ENCODE results near the gene GRXCR1. TPM values are rescaled to one million over a fixed set of nuclear protein-coding genes. Genes with fewer than 3 reads are reported as not detected.

The GRXCR1 gene
- total RNA-seq, 1 experiment from 2014 or later = not detected

DNA sequence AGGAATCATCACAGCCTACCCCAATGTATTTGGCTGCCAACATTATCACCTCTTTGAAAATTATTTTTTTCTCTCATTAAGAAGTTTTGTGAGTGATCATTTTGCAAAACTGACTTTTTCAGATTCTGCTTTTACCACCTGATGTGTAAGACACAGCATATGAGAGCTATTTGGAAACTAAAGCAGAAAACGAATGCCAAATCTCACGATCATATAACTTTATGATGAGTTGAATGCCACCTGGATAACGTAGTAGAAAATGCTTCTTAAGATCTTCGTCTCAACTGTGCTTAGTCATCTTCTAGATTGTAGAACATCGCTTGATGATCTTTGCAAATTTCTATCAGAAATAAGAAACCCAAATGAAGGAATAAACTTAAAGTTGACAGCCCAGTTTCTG is 21.3 kb upstream of the GRXCR1 start:
- no peaks in the 10 kb centered on the region for H3K36me3 Mint-ChIP-seq
- no peaks in the 10 kb centered on the region for H3K27me3 Mint-ChIP-seq (ENCODE audit: low read depth)
- ATAC-seq (no peak), DNase-seq (ENCODE audit: low spot score) (no peak)
- TF ChIP-seq, protein P1, sequence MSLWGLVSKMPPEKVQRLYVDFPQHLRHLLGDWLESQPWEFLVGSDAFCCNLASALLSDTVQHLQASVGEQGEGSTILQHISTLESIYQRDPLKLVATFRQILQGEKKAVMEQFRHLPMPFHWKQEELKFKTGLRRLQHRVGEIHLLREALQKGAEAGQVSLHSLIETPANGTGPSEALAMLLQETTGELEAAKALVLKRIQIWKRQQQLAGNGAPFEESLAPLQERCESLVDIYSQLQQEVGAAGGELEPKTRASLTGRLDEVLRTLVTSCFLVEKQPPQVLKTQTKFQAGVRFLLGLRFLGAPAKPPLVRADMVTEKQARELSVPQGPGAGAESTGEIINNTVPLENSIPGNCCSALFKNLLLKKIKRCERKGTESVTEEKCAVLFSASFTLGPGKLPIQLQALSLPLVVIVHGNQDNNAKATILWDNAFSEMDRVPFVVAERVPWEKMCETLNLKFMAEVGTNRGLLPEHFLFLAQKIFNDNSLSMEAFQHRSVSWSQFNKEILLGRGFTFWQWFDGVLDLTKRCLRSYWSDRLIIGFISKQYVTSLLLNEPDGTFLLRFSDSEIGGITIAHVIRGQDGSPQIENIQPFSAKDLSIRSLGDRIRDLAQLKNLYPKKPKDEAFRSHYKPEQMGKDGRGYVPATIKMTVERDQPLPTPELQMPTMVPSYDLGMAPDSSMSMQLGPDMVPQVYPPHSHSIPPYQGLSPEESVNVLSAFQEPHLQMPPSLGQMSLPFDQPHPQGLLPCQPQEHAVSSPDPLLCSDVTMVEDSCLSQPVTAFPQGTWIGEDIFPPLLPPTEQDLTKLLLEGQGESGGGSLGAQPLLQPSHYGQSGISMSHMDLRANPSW (CRISPR knock-in tag; conservative IDR thresholded peaks at IDR 0.05; ENCODE audit: low read depth) = no peak
- TF ChIP-seq, protein P2, sequence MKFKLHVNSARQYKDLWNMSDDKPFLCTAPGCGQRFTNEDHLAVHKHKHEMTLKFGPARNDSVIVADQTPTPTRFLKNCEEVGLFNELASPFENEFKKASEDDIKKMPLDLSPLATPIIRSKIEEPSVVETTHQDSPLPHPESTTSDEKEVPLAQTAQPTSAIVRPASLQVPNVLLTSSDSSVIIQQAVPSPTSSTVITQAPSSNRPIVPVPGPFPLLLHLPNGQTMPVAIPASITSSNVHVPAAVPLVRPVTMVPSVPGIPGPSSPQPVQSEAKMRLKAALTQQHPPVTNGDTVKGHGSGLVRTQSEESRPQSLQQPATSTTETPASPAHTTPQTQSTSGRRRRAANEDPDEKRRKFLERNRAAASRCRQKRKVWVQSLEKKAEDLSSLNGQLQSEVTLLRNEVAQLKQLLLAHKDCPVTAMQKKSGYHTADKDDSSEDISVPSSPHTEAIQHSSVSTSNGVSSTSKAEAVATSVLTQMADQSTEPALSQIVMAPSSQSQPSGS (CRISPR knock-in tag; IDR thresholded peaks at IDR 0.05; ENCODE audit: borderline replicate concordance, low read depth) = no peak
- TF ChIP-seq ZNF396 (CRISPR knock-in tag; IDR thresholded peaks at IDR 0.05; ENCODE audit: borderline replicate concordance) (no peak), NFYB (CRISPR knock-in tag; conservative IDR thresholded peaks at IDR 0.05; ENCODE audit: low read depth) (no peak)
- TF ChIP-seq, protein P3, sequence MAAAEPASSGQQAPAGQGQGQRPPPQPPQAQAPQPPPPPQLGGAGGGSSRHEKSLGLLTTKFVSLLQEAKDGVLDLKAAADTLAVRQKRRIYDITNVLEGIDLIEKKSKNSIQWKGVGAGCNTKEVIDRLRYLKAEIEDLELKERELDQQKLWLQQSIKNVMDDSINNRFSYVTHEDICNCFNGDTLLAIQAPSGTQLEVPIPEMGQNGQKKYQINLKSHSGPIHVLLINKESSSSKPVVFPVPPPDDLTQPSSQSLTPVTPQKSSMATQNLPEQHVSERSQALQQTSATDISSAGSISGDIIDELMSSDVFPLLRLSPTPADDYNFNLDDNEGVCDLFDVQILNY (CRISPR knock-in tag; IDR thresholded peaks at IDR 0.05) = no peak
- no peaks in the 10 kb centered on the region for H3K4me1 Mint-ChIP-seq
- ChIA-PET POLR2A (no interaction called here), CTCF (interaction anchor here (1.0 kb wide), 1 partner anchor 303 kb away, joined by 4 read pairs; no protein-coding TSS in a partner anchor)
- no peak overlapping the region for H3K4me3 Mint-ChIP-seq
- H3K27ac Mint-ChIP-seq = no peak overlapping the region
- H3K9me3 Mint-ChIP-seq = no peaks in the 10 kb centered on the region

DNA sequence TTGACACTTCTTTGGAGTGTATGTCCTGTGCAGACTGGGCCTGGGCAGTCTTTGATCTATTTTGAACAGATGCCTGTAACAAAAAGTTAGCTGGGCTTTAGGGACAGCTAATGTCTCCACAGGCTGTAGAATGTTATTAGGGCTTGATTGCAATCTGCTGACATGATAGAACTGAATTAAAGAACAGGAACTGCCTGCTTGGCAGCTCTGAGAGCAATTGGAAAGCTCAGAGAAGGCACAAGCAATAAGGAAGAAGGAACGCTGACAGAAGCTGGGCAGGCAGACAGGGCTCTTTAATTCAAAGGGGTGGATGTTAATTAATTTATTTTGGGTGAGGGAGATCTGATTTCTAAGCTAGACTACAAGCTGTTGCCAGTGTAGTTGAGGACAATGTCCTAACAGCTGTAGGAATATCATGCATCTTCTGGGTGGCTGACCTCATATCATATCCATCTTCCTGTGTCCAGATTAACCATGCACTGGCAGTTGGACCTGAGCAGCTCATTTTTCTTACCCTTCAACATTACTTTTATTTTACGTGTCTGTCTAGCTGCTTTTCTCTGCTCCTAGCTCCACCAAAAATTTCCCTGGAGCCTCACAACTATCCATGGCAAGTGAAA is 20.7 kb upstream of the GRXCR1 start:
- ATAC-seq (no peak), DNase-seq (ENCODE audit: low spot score) (no peak)
- Mint-ChIP-seq H3K4me3 (no peak overlapping the region), H3K27ac (no peak overlapping the region), H3K9me3 (no peaks in the 10 kb centered on the region), H3K4me1 (no peaks in the 10 kb centered on the region), H3K36me3 (no peaks in the 10 kb centered on the region), H3K27me3 (ENCODE audit: low read depth) (no peaks in the 10 kb centered on the region)
- POLR2A ChIA-PET = no interaction called here
- TF ChIP-seq CBFB (CRISPR knock-in tag; IDR thresholded peaks at IDR 0.05; ENCODE audit: low read depth) = no peak
- no peak for TF ChIP-seq ZNF263 (CRISPR knock-in tag; IDR thresholded peaks at IDR 0.05; ENCODE audit: low read depth)
- TF ChIP-seq, protein P1 (CRISPR knock-in tag; conservative IDR thresholded peaks at IDR 0.05; ENCODE audit: low read depth) = no peak
- TF ChIP-seq MXD4 (CRISPR knock-in tag; IDR thresholded peaks at IDR 0.05; ENCODE audit: borderline replicate concordance) = no peak
- no peak for TF ChIP-seq ZMAT4 (CRISPR knock-in tag; IDR thresholded peaks at IDR 0.05)
- TF ChIP-seq NR3C1 (CRISPR knock-in tag; conservative IDR thresholded peaks at IDR 0.05; ENCODE audit: low read depth) = no peak
- TF ChIP-seq ZNF423 (CRISPR knock-in tag; IDR thresholded peaks at IDR 0.05) = no peak
- TF ChIP-seq NR2C2 (CRISPR knock-in tag; IDR thresholded peaks at IDR 0.05) = no peak
- TF ChIP-seq FOXJ3 (CRISPR knock-in tag; IDR thresholded peaks at IDR 0.05; ENCODE audit: borderline replicate concordance) = no peak
- TF ChIP-seq NR1H2 (CRISPR knock-in tag; IDR thresholded peaks at IDR 0.05) = no peak
- no peak for TF ChIP-seq ZNF416 (CRISPR knock-in tag; IDR thresholded peaks at IDR 0.05)
- TF ChIP-seq ESRRA (CRISPR knock-in tag; IDR thresholded peaks at IDR 0.05; ENCODE audit: borderline replicate concordance) = no peak
- TF ChIP-seq, protein P4, sequence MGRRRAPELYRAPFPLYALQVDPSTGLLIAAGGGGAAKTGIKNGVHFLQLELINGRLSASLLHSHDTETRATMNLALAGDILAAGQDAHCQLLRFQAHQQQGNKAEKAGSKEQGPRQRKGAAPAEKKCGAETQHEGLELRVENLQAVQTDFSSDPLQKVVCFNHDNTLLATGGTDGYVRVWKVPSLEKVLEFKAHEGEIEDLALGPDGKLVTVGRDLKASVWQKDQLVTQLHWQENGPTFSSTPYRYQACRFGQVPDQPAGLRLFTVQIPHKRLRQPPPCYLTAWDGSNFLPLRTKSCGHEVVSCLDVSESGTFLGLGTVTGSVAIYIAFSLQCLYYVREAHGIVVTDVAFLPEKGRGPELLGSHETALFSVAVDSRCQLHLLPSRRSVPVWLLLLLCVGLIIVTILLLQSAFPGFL (CRISPR knock-in tag; IDR thresholded peaks at IDR 0.05; ENCODE audit: borderline replicate concordance) = no peak
- TF ChIP-seq SOX15 (CRISPR knock-in tag; IDR thresholded peaks at IDR 0.05) = no peak
- TF ChIP-seq, protein P5, sequence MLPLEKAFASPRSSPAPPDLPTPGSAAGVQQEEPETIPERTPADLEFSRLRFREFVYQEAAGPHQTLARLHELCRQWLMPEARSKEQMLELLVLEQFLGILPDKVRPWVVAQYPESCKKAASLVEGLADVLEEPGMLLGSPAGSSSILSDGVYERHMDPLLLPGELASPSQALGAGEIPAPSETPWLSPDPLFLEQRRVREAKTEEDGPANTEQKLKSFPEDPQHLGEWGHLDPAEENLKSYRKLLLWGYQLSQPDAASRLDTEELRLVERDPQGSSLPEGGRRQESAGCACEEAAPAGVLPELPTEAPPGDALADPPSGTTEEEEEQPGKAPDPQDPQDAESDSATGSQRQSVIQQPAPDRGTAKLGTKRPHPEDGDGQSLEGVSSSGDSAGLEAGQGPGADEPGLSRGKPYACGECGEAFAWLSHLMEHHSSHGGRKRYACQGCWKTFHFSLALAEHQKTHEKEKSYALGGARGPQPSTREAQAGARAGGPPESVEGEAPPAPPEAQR (CRISPR knock-in tag; IDR thresholded peaks at IDR 0.05) = no peak
- TF ChIP-seq GRHL2 (CRISPR knock-in tag; IDR thresholded peaks at IDR 0.05; ENCODE audit: insufficient replicate concordance, severe bottlenecking) = no peak
- TF ChIP-seq JUN (CRISPR knock-in tag; IDR thresholded peaks at IDR 0.05) = no peak
- TF ChIP-seq, protein P6, sequence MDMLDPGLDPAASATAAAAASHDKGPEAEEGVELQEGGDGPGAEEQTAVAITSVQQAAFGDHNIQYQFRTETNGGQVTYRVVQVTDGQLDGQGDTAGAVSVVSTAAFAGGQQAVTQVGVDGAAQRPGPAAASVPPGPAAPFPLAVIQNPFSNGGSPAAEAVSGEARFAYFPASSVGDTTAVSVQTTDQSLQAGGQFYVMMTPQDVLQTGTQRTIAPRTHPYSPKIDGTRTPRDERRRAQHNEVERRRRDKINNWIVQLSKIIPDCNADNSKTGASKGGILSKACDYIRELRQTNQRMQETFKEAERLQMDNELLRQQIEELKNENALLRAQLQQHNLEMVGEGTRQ (CRISPR knock-in tag; IDR thresholded peaks at IDR 0.05) = no peak
- CTCF ChIA-PET = interaction anchor here (1.0 kb wide), 1 partner anchor 303 kb away, joined by 4 read pairs; no protein-coding TSS in a partner anchor
